Measurements from ENCODE around the gene BMAL1.

BMAL1 gene

GRCh38 chr11:13292970-13293369 is 15.4 kb downstream of the BMAL1 start:
- DNase-seq, result no peak

GRCh38 chr11:13294178-13294577 is 16.6 kb downstream of the BMAL1 start:
- DNase-seq, result no peak

GRCh38 chr11:13294771-13295579 is 17.4 kb downstream of the BMAL1 start:
- no peak for DNase-seq

GRCh38 chr11:13297308-13297916 is 19.8 kb downstream of the BMAL1 start:
- DNase-seq, result no peak

GRCh38 chr11:13297917-13298356 is 20.3 kb downstream of the BMAL1 start:
- DNase-seq, result no peak

- DNase-seq, result no peak
Measured at GRCh38 chr11:13298765-13299164, 21.2 kb downstream of the BMAL1 start.

- no peak for DNase-seq
Measured at GRCh38 chr11:13301522-13301921, 23.9 kb downstream of the BMAL1 start.

GRCh38 chr11:13302420-13302958 is 24.9 kb downstream of the BMAL1 start:
- no peak for DNase-seq

GRCh38 chr11:13303668-13304649 is 26.4 kb downstream of the BMAL1 start:
- no peak for DNase-seq

GRCh38 chr11:13304655-13305335 is 27.2 kb downstream of the BMAL1 start:
- DNase-seq, result no peak

GRCh38 chr11:13308704-13309103 is 31.1 kb downstream of the BMAL1 start:
- DNase-seq, result no peak

GRCh38 chr11:13309156-13309555 is 31.6 kb downstream of the BMAL1 start:
- no peak for DNase-seq

GRCh38 chr11:13310443-13310842 is 32.9 kb downstream of the BMAL1 start:
- no peak for DNase-seq

GRCh38 chr11:13311570-13311969 is 34.0 kb downstream of the BMAL1 start:
- DNase-seq, result no peak

- no peak for DNase-seq
Measured at GRCh38 chr11:13313005-13313819, 35.6 kb downstream of the BMAL1 start.

GRCh38 chr11:13314676-13315394 is 37.2 kb downstream of the BMAL1 start:
- DNase-seq, result no peak

GRCh38 chr11:13315517-13316432 is 38.2 kb downstream of the BMAL1 start:
- DNase-seq, result no peak

- DNase-seq, result no peak
Measured at GRCh38 chr11:13316528-13316961, 39.0 kb downstream of the BMAL1 start.

- no peak for DNase-seq
Measured at GRCh38 chr11:13317293-13318080, 39.9 kb downstream of the BMAL1 start.
